GM12878 (cell line): Measurements from ENCODE around the gene CD52. TPM values are rescaled to one million over a fixed set of nuclear protein-coding genes. Genes with fewer than 3 reads are reported as not detected.

Experiments used
- ATAC-seq: fragments of 200-7000 bp; cut with Tn5 transposase; 3 replicates; pipeline ENCODE4 v1.9.1; 2020; ENCODE audit warnings: mild to moderate bottlenecking, moderate library complexity
- BruUV-seq: library from RNA; stranded (reverse); fragments of 400-500 nt; replicated peaks from 2 replicates; lab custom pipeline; 2021; lab: Mats Ljungman, UMichigan
- CTCF ChIA-PET: fragments of 300-600 bp; sonication (Branson Sonifier 250); formaldehyde crosslinking; extraction: SDS; loops from one replicate; lab custom pipeline; 2021; ENCODE audit warnings: inconsistent platforms; lab: Yijun Ruan, JAX
- POLR2A ChIA-PET: fragments of 350-600 bp; formaldehyde crosslinking; extraction: SDS; loops from one replicate; lab custom pipeline; 2021; ENCODE audit warnings: inconsistent platforms; lab: Charles Lee
- RAD21 ChIA-PET: fragments of 300-600 bp; sonication (Branson Sonifier 250); formaldehyde crosslinking; loops from one replicate; lab custom pipeline; 2023; ENCODE audit warnings: antibody characterized with exemption; ENCODE audit not compliant: unreplicated experiment; lab: Charles Lee
- SMC1A ChIA-PET: fragments of 300-600 bp; sonication (Branson Sonifier 250); formaldehyde crosslinking; loops from one replicate; lab custom pipeline; 2023; ENCODE audit not compliant: unreplicated experiment, uncharacterized antibody; lab: Charles Lee
- DNase-seq: peaks from one replicate; pipeline ENCODE4 v3.0.0-alpha.2; 2011; ENCODE audit warnings: low read depth, low spot score
- FAIRE-seq: peaks from 3 replicates; lab custom pipeline; 2011; peaks lifted over from hg19 to GRCh38; lab: Jason Lieb, UNC
- H2AFZ ChIP-seq: 2 replicates; pipeline ENCODE4 v1.6.0; 2011; ENCODE audit warnings: low read depth, low read length, control low read depth; ENCODE audit not compliant: control insufficient read depth
- H3K27ac ChIP-seq: 2 replicates; pipeline ENCODE4 v1.5.1; 2011; ENCODE audit warnings: control low read depth; ENCODE audit not compliant: control insufficient read depth, insufficient read depth
- H3K27me3 ChIP-seq, 2 experiments: replicated peaks in 1 of 2; 2 replicates each; pipeline versions ENCODE4 v1.6.0 to v1.6.1; 2011; ENCODE audit warnings: low read length in 1 of 2; ENCODE audit not compliant: control insufficient read depth in 2 of 2, insufficient read depth in 2 of 2
- H3K36me3 ChIP-seq, 2 experiments: 2 replicates each; pipeline ENCODE4 v1.5.1; 2011; ENCODE audit warnings: low read length in 1 of 2; ENCODE audit not compliant: control insufficient read depth in 2 of 2, insufficient read depth in 2 of 2
- H3K4me1 ChIP-seq: 2 replicates; pipeline ENCODE4 v1.6.1; 2011; ENCODE audit warnings: mild to moderate bottlenecking, low read length, moderate library complexity, mixed read lengths; ENCODE audit not compliant: control insufficient read depth, insufficient read depth
- H3K4me2 ChIP-seq: 2 replicates; pipeline ENCODE4 v1.6.0; 2011; ENCODE audit warnings: control low read depth; ENCODE audit not compliant: control insufficient read depth, insufficient read depth
- H3K4me3 ChIP-seq: fragments of 200-600 bp; sonication (generic); 2 replicates; pipeline ENCODE4 v1.5.1; 2016
- H3K79me2 ChIP-seq: 2 replicates; pipeline ENCODE4 v1.6.0; 2011; ENCODE audit warnings: low read length; ENCODE audit not compliant: control insufficient read depth, insufficient read depth
- H3K9ac ChIP-seq: 2 replicates; pipeline ENCODE4 v1.8.0; 2011; ENCODE audit warnings: low read length, control low read depth, mixed read lengths; ENCODE audit not compliant: control insufficient read depth, insufficient read depth
- H3K9me3 ChIP-seq: replicated peaks from 3 replicates; pipeline ENCODE4 v1.5.1; 2011; ENCODE audit warnings: mild to moderate bottlenecking, low read length; ENCODE audit not compliant: control insufficient read depth, insufficient read depth
- H4K20me1 ChIP-seq: 2 replicates; pipeline ENCODE4 v1.6.0; 2011; ENCODE audit not compliant: control insufficient read depth, insufficient read depth
- CUX1 ChIP-seq: IDR thresholded peaks from 2 replicates; pipeline ENCODE4 v1.6.1; 2012; ENCODE audit warnings: improper control_type of control experiment, low read depth, low read length; ENCODE audit not compliant: insufficient replicate concordance
- JUNB ChIP-seq: IDR thresholded peaks from 2 replicates; pipeline ENCODE4 v1.6.1; 2016; ENCODE audit warnings: antibody characterized with exemption, mild to moderate bottlenecking
- PBX3 ChIP-seq: IDR thresholded peaks from 2 replicates; pipeline ENCODE4 v1.6.1; 2011; ENCODE audit warnings: mild to moderate bottlenecking, low read depth, low read length, moderate library complexity; ENCODE audit not compliant: insufficient replicate concordance
- RB1 ChIP-seq: fragments of 450-650 bp; formaldehyde crosslinking; IDR thresholded peaks from 2 replicates; pipeline ENCODE4 v1.6.1; 2017; ENCODE audit warnings: mild to moderate bottlenecking, borderline replicate concordance
- SMAD1 ChIP-seq: fragments of 450-650 bp; IDR thresholded peaks from 2 replicates; pipeline ENCODE4 v1.6.1; 2018; ENCODE audit warnings: mild to moderate bottlenecking, low read depth; ENCODE audit not compliant: partially characterized antibody
- SREBF2 ChIP-seq: IDR thresholded peaks from 2 replicates; pipeline ENCODE4 v1.6.1; 2012; ENCODE audit warnings: mild to moderate bottlenecking, low read length
- YY1 ChIP-seq: IDR thresholded peaks from 2 replicates; pipeline ENCODE4 v1.6.1; 2011; ENCODE audit warnings: low read depth, mild to moderate bottlenecking, low read length
- ZBED1 ChIP-seq: IDR thresholded peaks from 2 replicates; pipeline ENCODE4 v1.6.1; 2016; ENCODE audit warnings: borderline replicate concordance
- ZSCAN29 ChIP-seq: fragments of 450-650 bp; IDR thresholded peaks from 2 replicates; pipeline ENCODE4 v1.6.1; 2017; ENCODE audit warnings: mild to moderate bottlenecking, moderate library complexity
- WGBS: methylation state at CpG from one replicate; pipeline ENCODE4 v1.1.6; 2016; ENCODE audit warnings: low lambda C conversion rate; ENCODE audit not compliant: insufficient replicate concordance, insufficient coverage; ENCODE audit errors: missing lambda C conversion rate; 5-methylcytosine and 5-hydroxymethylcytosine counted together
- in situ Hi-C: fragments of 300-500 bp; cut with MboI; formaldehyde crosslinking; loops from 9 replicates; pipeline ENCODE4 v1.14.3; 2018; ENCODE audit warnings: mixed read lengths
- intact Hi-C: fragments of 100-400 bp; cut with micrococcal nuclease; formaldehyde crosslinking; loops from one replicate; pipeline ENCODE4 v1.14.2; 2022; ENCODE audit not compliant: unreplicated experiment
- polyA plus RNA-seq, 11 experiments: library from polyadenylated mRNA; depleted of rRNA in 4 of 11; unstranded in 6 of 11; stranded (reverse) in 5 of 11; fragments of >200 nt; fragmentation: Nextera tagmentation in 4 of 11; fragmentation: Illumina TruSeq in 1 of 11; extraction: Ambion mirVana in 4 of 11; extraction: Trizol in 1 of 11; gene quantifications; 1 replicate in 1 of 11; 2 replicates in 10 of 11; pipeline versions ENCODE4 v1.2.1 to v1.2.3, GENCODE V29; 2011 to 2016; ENCODE audit warnings: inconsistent platforms in 2 of 11, missing spikeins in 2 of 11, low read depth in 1 of 11
- total RNA-seq, 4 experiments: library from RNA; depleted of rRNA in 3 of 4; stranded (reverse); fragments of >200 nt in 3 of 4; fragmentation: Illumina TruSeq in 1 of 4; extraction: Trizol in 1 of 4; gene quantifications; 2 replicates each; pipeline versions ENCODE4 v1.2.1 to v1.2.3, GENCODE V29; 2013 to 2021

CD52 gene
- total and polyA plus RNA-seq, 10 of the 15 experiments (the other 5 are each of a cell fraction or from before 2014, with no cell fraction given), result 237 to 2,736 (median 532) TPM

- Histone ChIP-seq H3K36me3 (no peaks in the 10 kb centered on the region), H4K20me1 (no peaks in the 10 kb centered on the region), H3K9me3 (no peaks in the 10 kb centered on the region), H2AFZ (no peak overlapping the region), H3K4me2 (no peak overlapping the region), H3K27ac (no peak overlapping the region), H3K27me3 (peaks cover 2 to 5% of the 10 kb centered on the region in 2 experiments; a peak in 3 of 4 replicates), H3K4me1 (no peaks in the 10 kb centered on the region; the same call in 1 of the 2 replicates), H3K9ac (no peak overlapping the region), H3K4me3 (no peak overlapping the region), H3K79me2 (no peaks in the 10 kb centered on the region)
- no peak for DNase-seq
- no TSS peak for BruUV-seq
- no peak for ATAC-seq
- ChIA-PET CTCF (interaction anchor here (0.7 to 5.6 kb wide), 16 partner anchors 9 to 220 kb away, joined by 3 to 89 read pairs (median 7); partner anchors contain the start of genes CEP85 and ZNF683), POLR2A (no interaction called here), RAD21 (interaction anchor here (1.1 to 4.1 kb wide), 3 partner anchors 24 to 84 kb away, joined by 3 to 29 read pairs (median 5); no protein-coding TSS in a partner anchor), SMC1A (interaction anchor here (1.1 to 3.0 kb wide), 9 partner anchors 10 to 90 kb away, joined by 3 to 16 read pairs (median 10); no protein-coding TSS in a partner anchor)
- no peak for FAIRE-seq
- in situ Hi-C loops, result no loop called here
- WGBS, result 14% methylated on average over 9 of the region's 9 CpGs
- intact Hi-C loops, result loop anchor here (10.0 kb wide), 1 partner anchor 50 kb away; the partner anchor contains the start of gene LIN28A
- no peak for TF ChIP-seq CUX1
- TF ChIP-seq ZSCAN29, result no peak
- no peak for TF ChIP-seq YY1
- no peak for TF ChIP-seq SREBF2
- no peak for TF ChIP-seq PBX3
- TF ChIP-seq SMAD1, result no peak
- TF ChIP-seq ZBED1, result no peak
- TF ChIP-seq RB1, result no peak
- TF ChIP-seq JUNB, result no peak
These were observed 47.2 kb downstream of the CD52 start for GRCh38 chr1:26364956-26365355.
